ENCODE measurements around the gene IRS1. TPM values are rescaled to one million over a fixed set of nuclear protein-coding genes. Genes with fewer than 3 reads are reported as not detected.

IRS1 gene
- total RNA-seq, 2 donors from 2014 or later = 13.7 to 15.1 TPM

GRCh38 chr2:226711606-226712296 is 87.9 kb downstream of the IRS1 start:
- intact Hi-C loops (cut with DNase I) = no loop called here
- ATAC-seq (no peak), DNase-seq (no peak)

GRCh38 chr2:226707499-226707898 is 92.1 kb downstream of the IRS1 start:
- intact Hi-C loops (cut with DNase I) = no loop called here
- no peak for ATAC-seq
- DNase-seq = no peak

DNA sequence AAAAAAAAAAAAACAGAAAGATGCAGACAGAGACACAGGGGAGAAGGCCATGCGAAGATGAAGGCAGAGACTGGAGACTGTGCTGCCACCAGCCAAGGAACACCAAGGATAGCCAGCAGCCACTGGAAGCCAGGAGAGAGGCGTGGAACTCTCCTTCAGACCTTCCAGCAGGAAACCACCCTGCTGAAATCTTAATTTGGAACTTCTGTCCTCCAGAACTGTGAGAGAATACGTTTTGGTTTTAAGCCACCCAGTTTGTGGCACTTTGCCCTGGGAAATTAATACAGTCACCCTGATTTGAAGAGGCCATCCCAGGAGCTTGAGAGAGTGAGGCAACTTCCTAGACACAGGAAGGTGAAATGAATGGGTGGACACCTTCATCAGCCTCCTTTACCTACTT is 93.7 kb downstream of the IRS1 start:
- intact Hi-C loops (cut with DNase I) = no loop called here
- no peak for DNase-seq
- ATAC-seq = no peak

- ATAC-seq = no peak
- DNase-seq = no peak
- intact Hi-C loops (cut with DNase I) = no loop called here
These were observed 94.3 kb downstream of the IRS1 start for GRCh38 chr2:226705133-226705886.

GRCh38 chr2:226703514-226703913 is 96.1 kb downstream of the IRS1 start:
- DNase-seq (no peak), ATAC-seq (no peak)
- intact Hi-C loops (cut with DNase I) = no loop called here

DNA sequence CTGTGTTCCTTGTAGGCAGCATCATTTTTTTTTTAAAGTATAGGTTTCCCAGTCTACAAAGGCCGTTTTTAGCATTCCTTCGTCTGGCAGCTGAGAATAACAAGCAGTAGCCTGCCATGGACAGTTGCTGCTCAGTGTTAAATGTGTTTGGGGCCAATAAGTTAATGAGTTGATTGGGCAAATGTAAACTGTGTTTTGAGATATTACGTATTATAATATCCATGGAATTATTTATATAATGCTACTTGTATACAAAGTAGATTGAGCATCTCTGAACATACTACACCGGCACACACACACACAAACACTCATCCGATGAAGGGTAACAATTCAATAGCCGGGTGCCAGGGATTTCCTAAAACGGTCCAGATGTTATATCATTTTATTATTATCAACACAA is 97.2 kb downstream of the IRS1 start:
- no peak for DNase-seq
- intact Hi-C loops (cut with DNase I) = no loop called here
- ATAC-seq = no peak

DNA sequence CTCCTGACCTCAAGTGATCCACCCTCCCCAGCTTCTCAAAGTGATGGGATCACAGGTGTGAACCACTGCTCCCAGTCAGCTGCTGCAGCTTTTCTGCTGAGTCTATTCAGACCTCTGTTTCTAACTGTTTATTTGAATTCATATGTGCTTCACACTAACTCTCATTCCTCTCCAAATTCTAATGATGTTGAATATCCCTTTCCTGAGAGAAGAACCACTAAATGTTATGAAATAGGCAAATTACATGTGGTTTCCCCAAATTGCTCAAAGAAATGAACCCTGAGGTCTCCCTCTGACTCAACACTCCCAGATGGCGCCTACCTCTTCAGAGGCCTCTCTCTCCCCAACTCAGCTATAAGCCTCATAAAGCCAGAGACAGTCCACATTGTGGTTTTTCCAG is 98.6 kb downstream of the IRS1 start:
- DNase-seq (no peak), ATAC-seq (no peak)
- intact Hi-C loops (cut with DNase I) = no loop called here

GRCh38 chr2:226699321-226699720 is 100.3 kb downstream of the IRS1 start:
- ATAC-seq = peak; percentile 94 to 97
- peak; percentile 80 for DNase-seq
- intact Hi-C loops (cut with DNase I) = loop anchor here in 1 of 2 donors (5.0 kb wide), 1 partner anchor 52 kb away; no protein-coding TSS in a partner anchor

DNA sequence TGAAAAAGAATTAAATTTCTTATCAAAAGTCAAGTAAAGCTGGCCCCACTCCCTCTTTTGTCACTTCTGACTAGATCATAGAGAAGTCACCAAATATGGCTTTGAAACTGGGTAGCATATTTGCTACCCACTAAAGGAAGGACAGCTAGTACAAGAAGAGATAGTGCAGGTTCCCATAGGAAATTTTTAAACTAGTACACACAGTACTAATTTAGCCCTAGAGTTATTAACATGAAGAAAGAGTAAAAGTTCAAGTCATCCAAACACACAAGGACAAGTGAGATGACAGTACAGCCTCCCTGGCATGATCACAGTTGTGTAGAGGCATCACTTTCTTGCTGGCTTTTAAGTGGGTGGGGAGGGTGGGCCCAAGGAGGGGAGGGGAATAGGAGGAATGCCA is 100.9 kb downstream of the IRS1 start:
- ATAC-seq (peak in 1 of 2 donors; percentile 42), DNase-seq (no peak)
- intact Hi-C loops (cut with DNase I) = loop anchor here in 1 of 2 donors (5.0 kb wide), 1 partner anchor 51 kb away; no protein-coding TSS in a partner anchor

GRCh38 chr2:226694586-226695284 is 104.9 kb downstream of the IRS1 start:
- intact Hi-C loops (cut with DNase I) = loop anchor here in 1 of 2 donors (5.0 kb wide), 1 partner anchor 47 kb away; no protein-coding TSS in a partner anchor
- no peak for ATAC-seq
- no peak for DNase-seq

DNA sequence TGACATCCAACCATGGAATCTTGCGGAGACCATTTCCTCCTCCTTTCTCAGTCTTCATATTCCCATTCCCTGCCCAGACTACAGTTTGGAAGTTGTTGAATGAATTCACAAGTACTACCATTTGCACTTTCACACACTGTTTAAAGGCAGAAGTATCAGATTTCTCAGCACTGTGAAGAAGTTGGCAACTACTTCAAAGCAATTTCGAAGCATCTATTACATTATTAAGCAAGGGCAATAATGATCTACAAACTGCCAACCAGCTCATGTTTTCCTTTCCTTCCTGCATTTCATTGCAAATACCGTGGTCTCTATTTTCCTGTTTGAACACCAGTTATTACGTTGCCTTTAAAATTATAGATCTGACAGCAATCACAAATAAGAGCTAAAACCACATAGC is 105.5 kb downstream of the IRS1 start:
- ATAC-seq (no peak), DNase-seq (no peak)
- intact Hi-C loops (cut with DNase I) = no loop called here

DNA sequence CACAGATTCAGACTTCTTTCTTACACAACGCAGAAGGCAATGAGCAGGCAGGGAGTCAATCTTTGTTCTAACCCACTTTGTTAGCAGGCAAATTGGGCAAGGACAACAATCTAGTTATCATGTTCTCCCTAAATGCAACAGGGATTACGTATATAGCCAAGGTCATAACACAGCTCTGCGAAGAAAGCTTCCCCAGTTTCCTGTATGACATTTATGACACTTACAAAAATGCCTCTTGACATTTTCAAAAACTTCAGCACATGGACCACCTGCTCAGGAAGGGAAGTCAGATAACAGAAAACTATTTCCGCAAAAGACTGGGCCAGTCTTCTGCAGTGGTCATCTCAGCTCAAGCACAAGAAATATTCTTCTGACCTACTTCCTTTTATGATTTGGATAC is 106.1 kb downstream of the IRS1 start:
- intact Hi-C loops (cut with DNase I) = no loop called here
- ATAC-seq = no peak
- no peak for DNase-seq

- intact Hi-C loops (cut with DNase I) = no loop called here
- DNase-seq = no peak
- no peak for ATAC-seq
These were observed 107.0 kb downstream of the IRS1 start for GRCh38 chr2:226692521-226693126.

DNA sequence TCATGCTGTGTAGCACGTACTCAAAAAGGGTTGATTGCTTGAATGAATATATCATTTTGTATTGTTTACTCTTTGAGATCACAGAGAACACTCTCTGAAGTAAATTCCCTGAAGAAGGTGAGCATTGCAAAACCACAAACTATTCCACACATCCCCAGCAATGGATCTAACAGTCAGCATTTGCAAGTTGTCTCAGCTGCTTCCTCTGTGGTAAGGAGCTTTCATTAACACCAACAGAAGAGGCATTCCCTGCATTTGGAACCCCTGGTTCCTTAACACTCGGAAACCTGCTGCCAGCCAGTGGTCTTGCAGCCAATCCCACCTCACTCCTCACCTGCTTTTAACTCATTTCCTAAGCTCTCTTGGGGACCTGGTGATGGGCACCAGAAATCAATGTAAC is 108.4 kb downstream of the IRS1 start:
- DNase-seq (no peak), ATAC-seq (no peak)
- intact Hi-C loops (cut with DNase I) = no loop called here

DNA sequence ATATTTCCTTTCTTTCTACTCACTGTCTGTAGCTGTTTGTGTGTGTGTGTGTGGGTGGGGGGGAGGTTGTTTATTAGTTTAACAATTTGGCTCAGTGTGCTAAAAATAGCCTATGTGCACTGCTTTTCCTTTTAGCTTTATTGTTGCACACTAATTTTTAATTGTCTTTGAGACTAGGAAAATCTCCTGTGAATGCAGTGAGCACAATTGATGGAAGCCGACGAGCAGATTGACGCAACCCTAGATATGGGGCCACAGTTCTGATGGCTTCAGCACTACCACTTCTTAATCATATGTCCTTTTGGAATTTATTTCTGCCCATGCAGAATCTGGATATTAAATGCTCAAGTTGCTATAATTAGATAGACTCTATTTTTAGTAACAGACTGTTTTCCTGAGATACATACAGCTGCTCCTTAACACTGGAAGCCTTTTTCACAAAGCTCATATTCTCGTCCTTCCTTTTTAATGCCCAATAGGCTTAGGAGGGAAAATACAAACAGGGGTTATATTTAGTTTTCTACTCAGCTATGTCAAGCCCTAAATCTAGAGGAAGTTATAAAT is 109.1 kb downstream of the IRS1 start:
- intact Hi-C loops (cut with DNase I) = no loop called here
- peak; percentile 29 to 38 for ATAC-seq
- no peak for DNase-seq

GRCh38 chr2:226687641-226688253 is 111.9 kb downstream of the IRS1 start:
- intact Hi-C loops (cut with DNase I) = no loop called here
- DNase-seq (no peak), ATAC-seq (no peak)

GRCh38 chr2:226684563-226684959 is 115.1 kb downstream of the IRS1 start:
- intact Hi-C loops (cut with DNase I) = no loop called here
- no peak for DNase-seq
- ATAC-seq = no peak

DNA sequence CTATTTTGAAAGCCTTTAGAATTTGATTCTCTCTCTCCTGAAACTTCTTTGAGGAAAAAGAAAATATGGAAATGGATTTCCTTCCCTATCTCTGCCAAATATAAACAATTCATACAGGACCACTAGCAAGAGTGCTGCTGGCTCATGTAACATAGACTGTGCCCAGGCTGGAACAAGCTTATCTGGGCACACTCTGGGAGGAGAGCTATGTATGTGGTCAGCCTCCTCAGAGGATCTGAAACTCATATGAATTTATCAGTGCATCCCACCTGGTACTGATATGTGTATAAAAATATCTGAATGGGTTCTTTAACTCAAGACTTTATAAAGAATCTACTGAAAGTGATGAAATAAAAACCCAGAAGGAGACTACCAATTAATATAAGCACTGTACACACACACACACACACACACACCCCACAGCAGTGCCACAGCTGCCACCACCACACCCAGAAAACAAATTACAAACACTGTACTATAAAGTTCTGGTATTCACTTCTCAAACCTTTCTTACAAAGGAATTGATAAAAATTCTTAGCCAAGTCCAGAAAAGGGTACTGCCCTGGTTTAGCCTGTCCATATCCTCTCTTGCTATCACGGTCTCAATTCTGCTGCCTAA is 115.6 kb downstream of the IRS1 start:
- no peak for DNase-seq
- peak in 1 of 2 donors; percentile 66 for ATAC-seq
- intact Hi-C loops (cut with DNase I) = no loop called here

DNA sequence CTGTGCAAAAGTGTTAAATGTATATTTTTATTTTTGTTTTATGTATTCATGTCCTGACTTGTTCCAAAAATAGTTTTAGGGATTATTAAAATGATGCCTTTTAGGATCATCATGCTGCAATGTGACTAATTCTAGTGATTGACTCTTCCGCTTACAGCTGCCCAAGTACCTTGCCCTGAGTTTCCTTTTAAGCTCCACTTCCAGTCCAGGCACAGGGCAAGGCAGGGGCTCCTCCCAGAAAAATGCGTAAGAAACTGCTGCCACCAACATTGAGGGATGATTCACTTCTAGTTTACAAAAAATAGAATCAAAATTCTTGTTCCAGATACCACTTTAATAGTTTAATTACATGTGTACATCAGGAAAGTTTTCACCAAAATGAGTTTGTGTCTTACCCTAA is 116.4 kb downstream of the IRS1 start:
- intact Hi-C loops (cut with DNase I) = no loop called here
- no peak for DNase-seq
- peak in 1 of 2 donors; percentile 18 for ATAC-seq
